ENCODE measurements around the gene COPS8. TPM values are rescaled to one million over a fixed set of nuclear protein-coding genes. Genes with fewer than 3 reads are reported as not detected.

The COPS8 gene
- total and polyA plus RNA-seq, 2 of the 8 experiments (the other 6 are each of a cell fraction or from before 2014, with no cell fraction given), result 59.3 to 67.5 TPM

DNA sequence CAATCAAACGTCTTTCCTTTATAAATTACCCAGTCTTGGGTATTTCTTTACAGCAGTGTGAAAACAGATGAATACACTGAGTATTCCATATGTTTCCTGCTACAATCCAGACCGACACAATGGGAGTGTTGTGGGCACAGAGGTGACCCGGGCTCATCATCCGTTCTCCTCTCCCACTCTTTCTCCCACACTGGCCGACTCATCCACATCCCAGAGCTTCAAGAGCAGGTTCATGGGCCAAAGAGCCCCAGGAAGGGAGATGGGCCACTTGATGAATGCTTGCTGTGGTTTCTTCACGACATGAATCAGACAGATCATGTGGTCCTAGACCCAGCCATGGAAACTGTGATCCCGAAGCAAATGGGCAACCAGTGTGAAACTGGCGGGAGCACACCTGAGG lies 4.1 kb upstream of the COPS8 start:
- no peak overlapping the region for H3K9ac ChIP-seq (replicated peaks in 1 of 4; ENCODE audit: extremely low read depth in 1 of 4, low read depth in 3 of 4, low read length in 3 of 4)
- H2BK5ac ChIP-seq (ENCODE audit: low read depth, low read length), result no peak overlapping the region

More for the DNA sequence above, 4.1 kb upstream of the COPS8 start:
- Histone ChIP-seq H3K14ac (ENCODE audit: insufficient read length) (no peak overlapping the region), H4K5ac (ENCODE audit: insufficient read length, low read depth, low read length) (no peak overlapping the region), H3K4me1 (replicated peaks in 1 of 4; ENCODE audit: control insufficient read depth in 3 of 4, insufficient read depth in 4 of 4, low read length in 3 of 4) (no peaks in the 10 kb centered on the region), H3K4ac (replicated peaks; ENCODE audit: insufficient read length, low read depth, low read length) (no peak overlapping the region), H2AK5ac (ENCODE audit: low read depth, low read length) (no peak overlapping the region), H2BK12ac (ENCODE audit: low read depth, low read length) (no peak overlapping the region), H4K8ac (ENCODE audit: extremely low read depth, insufficient read depth, low read length) (no peak overlapping the region), H4K91ac (replicated peaks; ENCODE audit: insufficient read length, low read length) (no peak overlapping the region), H3K4me2 (ENCODE audit: insufficient read depth in 1 of 2, low read depth in 2 of 2, low read length in 2 of 2) (no peak overlapping the region), H2BK120ac (replicated peaks; ENCODE audit: low read depth, low read length) (no peak overlapping the region), H3K4me3 (ENCODE audit: extremely low read depth in 1 of 4, insufficient read depth in 2 of 4, low read depth in 3 of 4, low read length in 4 of 4) (no peak overlapping the region), H3K23ac (ENCODE audit: insufficient read length) (no peak overlapping the region), H2AFZ (ENCODE audit: low read length) (no peak overlapping the region), H3K18ac (ENCODE audit: extremely low read depth, low read length) (no peak overlapping the region), H3K27ac (ENCODE audit: low read depth, low read length) (no peak overlapping the region), H4K20me1 (replicated peaks in 1 of 2; ENCODE audit: control insufficient read depth in 1 of 2, insufficient read depth in 2 of 2, low read length in 2 of 2) (no peaks in the 10 kb centered on the region), H3K27me3 (replicated peaks in 1 of 4; ENCODE audit: control insufficient read depth in 3 of 4, extremely low read depth in 1 of 4, insufficient read depth in 3 of 4, low read length in 3 of 4) (no peaks in the 10 kb centered on the region), H3K9me3 (ENCODE audit: insufficient read depth in 2 of 2, low read depth in 1 of 2, low read length in 1 of 2) (no peaks in the 10 kb centered on the region), H3K56ac (replicated peaks; ENCODE audit: insufficient read length, low read depth, low read length) (no peak overlapping the region), H3K23me2 (ENCODE audit: low read depth, low read length) (peaks cover 7% of the 10 kb centered on the region; the same call in 1 of the 2 replicates), H2BK15ac (ENCODE audit: low read length) (no peak overlapping the region), H3K79me2 (ENCODE audit: control insufficient read depth in 1 of 2, insufficient read depth in 2 of 2, low read length in 2 of 2) (peaks cover 0 to 9% of the 10 kb centered on the region in 2 experiments; a peak in 3 of 4 replicates), H2BK20ac (ENCODE audit: low read length) (no peak overlapping the region), H3K36me3 (ENCODE audit: control insufficient read depth in 2 of 4, insufficient read depth in 4 of 4, low read length in 3 of 4) (no peaks in the 10 kb centered on the region), H3K79me1 (ENCODE audit: low read depth, low read length) (no peaks in the 10 kb centered on the region; the same call in 1 of the 2 replicates)
- FAIRE-seq (no peak), DNase-seq (ENCODE audit: low read depth in 1 of 2, low spot score in 2 of 2) (no peak)
- POLR2A ChIA-PET (ENCODE audit: partially characterized antibody), result no interaction called here
- TF ChIP-seq SUZ12 (IDR thresholded peaks at IDR 0.05; ENCODE audit: low read length) (no peak), CEBPB (IDR thresholded peaks at IDR 0.05; ENCODE audit: low read depth, low read length) (no peak)
- WGBS, 2 experiments (ENCODE audit: extremely low coverage in 1 of 2, insufficient coverage in 1 of 2, insufficient read length in 1 of 2, insufficient replicate concordance in 2 of 2, low coverage in 1 of 2, low lambda C conversion rate in 2 of 2, missing lambda C conversion rate in 1 of 2), result 84% methylated on average over 8 of the region's 8 CpGs; no CpG with 5 or more reads in 1 of the 2 experiments
- CTCF ChIA-PET (ENCODE audit: partially characterized antibody), result no interaction called here

Measured in H1 (cell line).